ENCODE results near the gene CYB5D1.
"Not testable (repeated sequence)": the region's sequence is repeated elsewhere in the genome, so short reads cannot be mapped to it uniquely, and the experiment has no call there.

CYB5D1 gene

GRCh38 chr17:7856011-7856810, 1.6 kb upstream of the CYB5D1 start:
- no peak for DNase-seq (ENCODE audit: low spot score)

DNA sequence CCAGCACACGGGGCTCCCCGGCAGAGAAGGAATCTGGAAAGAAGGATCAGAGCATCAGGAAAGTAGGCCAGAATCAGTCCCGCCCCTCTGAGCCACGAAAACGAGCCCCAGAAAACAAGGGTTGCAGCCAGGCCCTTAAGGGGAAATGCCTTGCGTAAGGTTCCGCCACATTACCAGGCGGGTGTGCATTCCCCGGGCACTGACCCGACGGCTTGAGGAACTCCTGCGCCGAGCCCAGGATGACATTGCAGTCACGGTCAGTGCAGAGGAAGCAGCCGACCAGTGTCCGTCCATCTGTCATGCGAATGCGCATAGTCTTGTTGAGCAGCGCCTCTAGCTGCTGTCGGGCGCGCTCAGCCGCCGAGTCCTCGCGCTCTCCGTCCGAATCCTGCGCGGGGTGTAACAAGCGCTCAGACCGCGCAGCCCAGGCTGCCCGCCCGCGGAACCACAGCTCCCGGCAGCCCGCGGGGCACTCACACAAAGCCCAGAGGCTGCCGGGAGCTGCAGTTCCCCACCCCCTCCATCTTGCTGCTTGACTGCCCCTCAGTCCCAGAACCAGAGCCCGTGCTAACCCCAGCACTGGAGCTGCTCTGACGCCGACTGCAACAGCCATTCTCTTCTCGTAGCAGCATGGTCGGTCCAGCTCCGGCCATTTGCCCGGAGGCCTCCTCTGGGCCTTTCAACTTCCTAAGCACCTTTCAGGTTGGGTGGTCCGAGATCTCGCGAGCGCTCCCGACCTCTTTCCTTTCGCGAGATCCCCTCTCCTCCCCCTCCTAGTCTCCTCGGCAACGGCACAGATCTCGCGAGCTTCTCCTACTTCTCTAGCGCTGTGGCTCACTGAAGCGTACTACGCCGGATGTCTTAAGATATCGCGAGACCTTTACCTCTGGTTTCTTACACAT, 741 bp upstream of the CYB5D1 start, which contains the start of gene NAA38:
NAA38 (minus strand) TSS at position 749 of the 902 bp plus-strand sequence; CDS start at position 653, 96 bp downstream.
- peak; percentile 82 for DNase-seq (ENCODE audit: low spot score)

DNA sequence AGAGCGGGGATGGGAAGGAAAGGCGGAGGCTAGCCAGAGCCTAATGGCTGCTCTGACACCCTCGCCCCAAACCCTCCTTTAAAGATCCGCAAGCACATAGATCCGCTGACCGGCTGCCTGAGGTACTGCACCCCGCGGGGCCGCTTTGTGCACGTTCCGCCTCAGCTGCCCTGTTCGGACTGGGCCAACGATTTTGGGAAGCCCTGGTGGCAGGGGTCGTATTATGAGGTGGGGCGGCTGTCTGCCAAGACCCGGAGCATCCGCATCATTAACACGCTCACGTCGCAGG, 663 bp downstream of the CYB5D1 start:
- peak; percentile 54 for DNase-seq (ENCODE audit: low spot score)

DNA sequence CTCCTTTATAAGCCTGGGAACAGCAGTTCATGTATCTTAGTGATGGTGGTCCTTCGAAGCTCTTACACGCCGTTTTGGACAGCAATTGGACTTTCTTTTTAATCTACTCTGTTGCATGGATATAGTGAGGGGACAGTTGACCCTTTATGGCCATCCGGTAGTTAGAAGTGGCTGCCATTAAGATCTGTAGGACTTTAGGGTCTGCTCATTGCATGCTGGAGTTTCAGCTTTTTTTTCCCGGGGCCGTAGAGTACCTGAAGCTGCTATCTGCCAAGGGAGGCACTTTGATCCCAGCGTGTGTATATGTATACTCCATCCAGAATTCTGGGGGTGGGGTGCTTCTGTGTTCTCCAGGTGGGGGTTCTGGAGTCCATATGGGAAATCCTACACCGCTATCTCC, 1.2 kb downstream of the CYB5D1 start:
- no peak for DNase-seq (ENCODE audit: low spot score)

DNA sequence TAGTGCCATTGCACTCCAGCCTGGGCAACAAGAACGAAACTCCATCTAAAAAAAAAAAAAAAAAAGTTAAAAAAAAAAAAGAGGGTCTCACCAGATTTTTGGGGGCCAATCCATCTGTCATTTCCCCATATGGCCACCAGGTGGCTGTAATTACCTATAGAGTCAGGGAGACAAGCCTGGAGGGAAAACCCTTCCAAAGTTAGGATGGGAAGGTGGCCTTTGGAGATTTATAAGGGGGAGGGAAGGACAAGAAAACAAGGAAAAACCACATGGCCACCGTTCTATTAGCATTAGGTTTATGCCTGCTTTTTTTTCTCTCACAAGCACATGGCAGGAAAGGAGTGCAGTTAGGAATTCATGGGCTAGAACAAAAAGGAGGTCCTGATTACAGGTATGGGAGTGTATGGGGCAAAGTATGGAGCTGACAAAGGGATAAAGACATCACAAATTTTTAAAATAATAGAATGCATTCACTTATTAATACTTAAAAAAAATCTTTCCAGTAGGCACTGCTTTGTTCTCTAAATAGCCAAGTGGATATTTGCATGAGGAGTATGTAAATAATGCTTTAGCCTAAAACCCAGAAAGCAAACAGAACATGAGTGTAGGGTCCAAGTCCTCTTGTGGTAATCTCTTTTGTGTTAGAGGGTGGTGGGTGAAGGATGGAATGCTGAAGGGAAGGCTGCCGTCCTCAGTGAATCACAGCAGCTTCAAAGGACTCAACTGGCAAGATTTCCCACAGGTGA, 5.1 kb downstream of the CYB5D1 start:
- peak; percentile 62 for DNase-seq (ENCODE audit: low spot score)

- DNase-seq (ENCODE audit: low spot score): not testable (repeated sequence)
Observed at GRCh38 chr17:7864384-7864783, 6.6 kb downstream of the CYB5D1 start.

GRCh38 chr17:7864995-7865650, 7.3 kb downstream of the CYB5D1 start:
- DNase-seq (ENCODE audit: low spot score): no peak

GRCh38 chr17:7867881-7868329, 10.1 kb downstream of the CYB5D1 start:
- DNase-seq (ENCODE audit: low spot score): no peak

DNA sequence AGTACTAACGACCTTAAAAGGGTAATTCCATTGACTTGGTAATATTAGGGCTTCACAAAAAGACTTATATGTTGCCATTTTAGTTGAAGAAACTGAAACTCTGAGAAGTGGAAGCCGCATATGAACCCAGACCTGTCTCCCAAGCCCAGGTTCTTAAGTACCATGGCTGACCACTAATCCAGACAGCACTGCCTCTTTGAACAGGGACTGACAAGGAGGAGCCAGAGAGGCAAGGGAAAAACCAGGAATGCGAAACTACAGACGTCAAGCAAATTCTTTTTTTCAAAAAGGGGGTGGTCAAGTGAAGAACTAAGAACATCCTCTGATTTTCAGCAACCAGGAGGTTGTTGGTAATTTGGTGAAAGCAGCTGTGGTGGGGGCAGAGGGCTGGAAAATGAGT, 15.2 kb downstream of the CYB5D1 start:
- DNase-seq (ENCODE audit: low spot score): no peak

- DNase-seq (ENCODE audit: low spot score): no peak
Observed at GRCh38 chr17:7875804-7876370, 18.1 kb downstream of the CYB5D1 start.

GRCh38 chr17:7878234-7878633, 20.4 kb downstream of the CYB5D1 start:
- no peak for DNase-seq (ENCODE audit: low spot score)

DNA sequence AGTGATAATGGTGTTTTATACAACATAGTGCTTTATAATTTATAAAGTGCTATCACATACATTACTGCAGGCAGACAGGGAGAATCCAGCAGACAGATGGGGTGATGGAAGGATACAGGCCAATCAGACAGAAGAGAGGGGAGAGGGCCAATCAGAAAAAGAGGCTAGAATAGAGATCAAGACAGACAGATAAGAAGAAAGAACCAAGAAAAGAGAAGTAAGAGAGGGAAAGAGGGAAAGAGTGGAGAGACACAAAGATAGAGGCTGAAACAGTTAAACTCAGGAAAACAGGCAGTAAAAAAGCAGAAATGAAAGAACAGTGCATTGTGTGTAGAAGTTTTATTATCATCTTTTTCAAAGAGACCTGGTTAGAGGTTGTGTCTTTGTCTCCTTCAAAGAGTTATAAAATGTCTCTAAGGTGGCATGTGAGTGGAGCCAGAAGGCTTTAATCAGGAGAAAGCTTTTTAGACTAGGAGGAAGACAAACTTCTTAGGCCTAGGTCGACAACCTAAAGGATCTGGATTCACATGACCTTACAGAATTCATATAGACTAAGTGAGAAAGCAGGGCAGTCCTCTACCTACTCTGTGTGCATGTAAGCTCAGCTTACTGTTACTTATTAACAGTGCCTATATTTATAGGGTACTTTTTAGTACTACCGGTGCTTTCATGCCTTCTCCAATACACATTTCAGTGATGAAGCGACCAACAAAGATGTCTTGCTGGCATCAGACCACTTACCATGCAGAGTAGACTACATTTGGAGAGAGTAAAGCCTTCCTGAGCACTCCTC, 22.5 kb downstream of the CYB5D1 start:
- DNase-seq (ENCODE audit: low spot score): no peak

GRCh38 chr17:7881276-7882054, 23.7 kb downstream of the CYB5D1 start:
- DNase-seq (ENCODE audit: low spot score): no peak

GRCh38 chr17:7882068-7882467, 24.3 kb downstream of the CYB5D1 start:
- DNase-seq (ENCODE audit: low spot score): no peak

- no peak for DNase-seq (ENCODE audit: low spot score)
Observed at GRCh38 chr17:7882629-7883028, 24.8 kb downstream of the CYB5D1 start.

GRCh38 chr17:7883781-7884386, 26.1 kb downstream of the CYB5D1 start:
- DNase-seq (ENCODE audit: low spot score): no peak

GRCh38 chr17:7884581-7885366, 27.0 kb downstream of the CYB5D1 start:
- DNase-seq (ENCODE audit: low spot score): peak; percentile 44

DNA sequence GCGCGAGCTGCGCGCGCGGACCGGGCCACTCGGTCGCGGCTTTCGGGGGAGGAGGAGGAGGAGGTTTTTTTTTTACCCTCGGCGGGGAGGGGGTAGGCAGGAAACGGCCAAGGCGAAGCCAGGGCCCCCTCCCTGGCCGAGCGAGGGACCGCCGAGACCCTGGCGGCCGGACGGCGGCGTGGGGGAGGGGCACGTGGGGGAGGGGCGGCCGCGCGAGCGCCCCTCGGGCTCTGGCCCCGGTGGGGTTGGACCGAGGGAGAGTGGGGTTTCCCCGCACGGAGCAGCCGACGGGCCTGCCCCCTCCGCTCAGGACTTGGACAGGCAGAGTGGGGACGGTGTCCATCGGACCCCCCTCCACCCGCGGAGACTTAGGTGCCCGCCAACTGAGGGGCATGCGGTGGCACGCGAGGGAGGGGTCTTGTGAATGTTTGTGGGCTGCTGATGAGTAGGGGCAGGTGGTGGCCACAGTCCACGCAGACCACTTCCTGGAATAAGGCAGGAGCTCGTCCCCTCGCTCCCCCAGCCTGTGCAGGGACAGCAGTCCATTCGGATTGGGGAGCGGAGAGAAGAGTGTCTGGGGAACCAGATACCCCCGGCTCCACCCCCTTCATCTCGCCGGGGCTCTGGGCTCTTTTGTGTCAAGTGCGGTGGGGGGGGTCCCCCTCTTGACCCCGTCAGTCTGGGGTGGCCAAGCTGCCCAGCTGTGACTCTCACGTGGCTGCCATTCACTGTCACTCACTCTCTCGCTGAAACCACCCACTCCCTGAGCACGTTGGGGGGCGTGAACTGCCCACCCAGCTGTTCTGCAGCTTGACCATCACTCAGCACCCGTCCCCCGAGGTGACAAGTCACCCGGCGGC, 27.8 kb downstream of the CYB5D1 start:
- DNase-seq (ENCODE audit: low spot score): peak; percentile 81

All from iPS-NIHi11 (cell line).